A673 (cell line): ENCODE measurements around the gene LITAF. TPM values are rescaled to one million over a fixed set of nuclear protein-coding genes. Genes with fewer than 3 reads are reported as not detected.

Experiments used
- BruUV-seq: library from RNA; stranded (reverse); fragments of 400-500 nt; replicated peaks from 2 replicates; lab custom pipeline; 2021; lab: Mats Ljungman, UMichigan
- CTCF ChIA-PET: fragments of 300-600 bp; sonication (Branson Sonifier 250); formaldehyde crosslinking; loops from one replicate; lab custom pipeline; 2022; ENCODE audit warnings: antibody characterized with exemption; lab: Charles Lee
- POLR2A ChIA-PET: fragments of 300-600 bp; sonication (Branson Sonifier 250); formaldehyde crosslinking; loops from one replicate; lab custom pipeline; 2022; ENCODE audit warnings: antibody characterized with exemption; ENCODE audit not compliant: low non-redundant PET; lab: Charles Lee
- DNase-seq: peaks from one replicate; pipeline ENCODE4 v3.0.0-alpha.2; 2015; ENCODE audit warnings: low spot score
- H3K27ac ChIP-seq: fragments of 200-600 bp; sonication (generic); 2 replicates; pipeline ENCODE4 v1.5.1; 2016; ENCODE audit warnings: mixed run types, low read depth, mild to moderate bottlenecking, mixed read lengths, antibody characterized with exemption, low read length; ENCODE audit not compliant: poor library complexity, severe bottlenecking
- H3K27me3 ChIP-seq: fragments of 200-600 bp; sonication (generic); replicated peaks from 2 replicates; pipeline ENCODE4 v1.6.1; 2017; ENCODE audit warnings: mixed run types, low read depth, mild to moderate bottlenecking, mixed read lengths, antibody characterized with exemption, low read length; ENCODE audit not compliant: insufficient read depth, poor library complexity
- H3K36me3 ChIP-seq: fragments of 200-600 bp; sonication (generic); 2 replicates; pipeline ENCODE4 v1.6.1; 2016; ENCODE audit warnings: mixed run types, mild to moderate bottlenecking, mixed read lengths, antibody characterized with exemption, low read length; ENCODE audit not compliant: insufficient read depth, poor library complexity, severe bottlenecking
- H3K4me1 ChIP-seq: fragments of 200-600 bp; sonication (generic); 2 replicates; pipeline ENCODE4 v1.6.1; 2017; ENCODE audit warnings: mixed run types, mild to moderate bottlenecking, mixed read lengths, antibody characterized with exemption, low read length; ENCODE audit not compliant: insufficient read depth, poor library complexity, severe bottlenecking
- H3K4me3 ChIP-seq: fragments of 200-600 bp; sonication (generic); 2 replicates; pipeline ENCODE4 v1.5.1; 2016; ENCODE audit warnings: low read depth, mixed run types, mild to moderate bottlenecking, mixed read lengths, low read length; ENCODE audit not compliant: poor library complexity, severe bottlenecking
- H3K9me3 ChIP-seq: fragments of 200-600 bp; sonication (generic); 2 replicates; pipeline ENCODE4 v1.6.1; 2016; ENCODE audit warnings: mixed run types, low read depth, mild to moderate bottlenecking, mixed read lengths, antibody characterized with exemption, low read length; ENCODE audit not compliant: poor library complexity, severe bottlenecking
- EZH2 ChIP-seq: fragments of 200-600 bp; sonication (generic); IDR thresholded peaks from 2 replicates; pipeline ENCODE4 v1.6.1; 2017; ENCODE audit warnings: borderline replicate concordance, low read depth, mild to moderate bottlenecking, mixed read lengths, antibody characterized with exemption, low read length; ENCODE audit not compliant: poor library complexity, severe bottlenecking
- intact Hi-C: fragments of 100-400 bp; cut with micrococcal nuclease; formaldehyde crosslinking; loops from one replicate; pipeline ENCODE4 v1.10.0; 2022; ENCODE audit not compliant: unreplicated experiment
- total RNA-seq: library from RNA; stranded (reverse); gene quantifications from 2 replicates; pipeline ENCODE4 v1.2.3, GENCODE V29; 2021
- TF ChIP-seq, protein P1 (sequence below): fragments of 300-800, 200-600 bp; sonication (generic); conservative IDR thresholded peaks from 2 replicates; pipeline ENCODE4 v1.5.1; 2017; ENCODE audit warnings: low read depth, mild to moderate bottlenecking, antibody characterized with exemption, low read length, moderate library complexity, mixed read lengths

LITAF gene
- total RNA-seq, 1 experiment from 2014 or later, result 6.9 TPM

- ChIA-PET POLR2A (no interaction called here), CTCF (no interaction called here)
- no peak for DNase-seq
- intact Hi-C loops, result no loop called here
- Histone ChIP-seq H3K27ac (no peak overlapping the region), H3K4me1 (no peaks in the 10 kb centered on the region), H3K4me3 (no peak overlapping the region), H3K36me3 (no peaks in the 10 kb centered on the region), H3K27me3 (no peaks in the 10 kb centered on the region), H3K9me3 (no peaks in the 10 kb centered on the region)
- no peak for TF ChIP-seq EZH2
- TF ChIP-seq, protein P1, sequence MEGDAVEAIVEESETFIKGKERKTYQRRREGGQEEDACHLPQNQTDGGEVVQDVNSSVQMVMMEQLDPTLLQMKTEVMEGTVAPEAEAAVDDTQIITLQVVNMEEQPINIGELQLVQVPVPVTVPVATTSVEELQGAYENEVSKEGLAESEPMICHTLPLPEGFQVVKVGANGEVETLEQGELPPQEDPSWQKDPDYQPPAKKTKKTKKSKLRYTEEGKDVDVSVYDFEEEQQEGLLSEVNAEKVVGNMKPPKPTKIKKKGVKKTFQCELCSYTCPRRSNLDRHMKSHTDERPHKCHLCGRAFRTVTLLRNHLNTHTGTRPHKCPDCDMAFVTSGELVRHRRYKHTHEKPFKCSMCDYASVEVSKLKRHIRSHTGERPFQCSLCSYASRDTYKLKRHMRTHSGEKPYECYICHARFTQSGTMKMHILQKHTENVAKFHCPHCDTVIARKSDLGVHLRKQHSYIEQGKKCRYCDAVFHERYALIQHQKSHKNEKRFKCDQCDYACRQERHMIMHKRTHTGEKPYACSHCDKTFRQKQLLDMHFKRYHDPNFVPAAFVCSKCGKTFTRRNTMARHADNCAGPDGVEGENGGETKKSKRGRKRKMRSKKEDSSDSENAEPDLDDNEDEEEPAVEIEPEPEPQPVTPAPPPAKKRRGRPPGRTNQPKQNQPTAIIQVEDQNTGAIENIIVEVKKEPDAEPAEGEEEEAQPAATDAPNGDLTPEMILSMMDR, result no peak
- no TSS peak for BruUV-seq
Measured at GRCh38 chr16:11565665-11566064, 21.1 kb downstream of the LITAF start.

- Histone ChIP-seq H3K4me1 (no peaks in the 10 kb centered on the region), H3K4me3 (no peak overlapping the region), H3K27ac (no peak overlapping the region), H3K36me3 (no peaks in the 10 kb centered on the region), H3K9me3 (no peaks in the 10 kb centered on the region), H3K27me3 (no peaks in the 10 kb centered on the region)
- POLR2A ChIA-PET, result no interaction called here
- DNase-seq, result no peak
- intact Hi-C loops, result no loop called here
- TF ChIP-seq EZH2, result no peak
- TF ChIP-seq, protein P1, result no peak
- CTCF ChIA-PET, result no interaction called here
- BruUV-seq, result no TSS peak
Measured at GRCh38 chr16:11564046-11564926, 22.4 kb downstream of the LITAF start.

- no peaks in the 10 kb centered on the region for H3K9me3 ChIP-seq
- no TSS peak for BruUV-seq
- TF ChIP-seq EZH2, result no peak
- TF ChIP-seq, protein P1, result no peak
- ChIA-PET CTCF (no interaction called here), POLR2A (no interaction called here)
- no peaks in the 10 kb centered on the region for H3K27me3 ChIP-seq
- no peaks in the 10 kb centered on the region for H3K36me3 ChIP-seq
- no peak overlapping the region for H3K4me3 ChIP-seq
- intact Hi-C loops, result no loop called here
- H3K27ac ChIP-seq, result no peak overlapping the region
- DNase-seq, result no peak
- no peaks in the 10 kb centered on the region for H3K4me1 ChIP-seq
Measured at GRCh38 chr16:11563493-11564040, 23.2 kb downstream of the LITAF start.
